Erythroblast (primary cell): ENCODE results near the gene WASF3.

Experiments
- GATA1 ChIP-seq: IDR thresholded peaks from 2 replicates; pipeline ENCODE4 v1.6.1; 2011; ENCODE audit warnings: low read depth, mild to moderate bottlenecking, control low read depth, low read length, moderate library complexity
- POLR2A ChIP-seq: IDR thresholded peaks from 2 replicates; pipeline ENCODE4 v1.6.1; 2011; ENCODE audit warnings: mild to moderate bottlenecking, low read length

- TF ChIP-seq POLR2A (no peak), GATA1 (no peak)
These were observed 33.5 kb downstream of the WASF3 start for GRCh38 chr13:26590951-26591350.
